ENCODE results near the gene NDRG3.

DNA sequence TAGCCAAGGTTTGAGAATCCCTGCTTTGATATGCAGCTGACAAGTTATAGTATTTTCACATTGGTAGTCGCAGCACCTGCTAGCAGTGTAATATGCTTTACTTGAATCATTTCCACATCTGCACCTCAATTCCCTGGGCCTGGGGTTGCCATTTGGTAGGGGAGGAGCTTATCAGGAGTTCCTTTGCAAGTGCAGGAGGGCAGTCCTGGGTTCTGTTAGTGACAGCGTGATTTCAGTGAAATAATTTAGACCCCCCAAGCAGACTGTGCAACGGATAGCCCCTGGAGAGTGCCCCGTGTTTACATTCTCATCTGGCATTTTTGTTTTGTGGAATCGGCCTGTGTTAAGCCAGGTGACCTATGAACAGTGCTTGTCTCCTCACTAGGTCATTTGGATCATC lies 134.3 kb downstream of the NDRG3 start:
- TF ChIP-seq, protein P1, sequence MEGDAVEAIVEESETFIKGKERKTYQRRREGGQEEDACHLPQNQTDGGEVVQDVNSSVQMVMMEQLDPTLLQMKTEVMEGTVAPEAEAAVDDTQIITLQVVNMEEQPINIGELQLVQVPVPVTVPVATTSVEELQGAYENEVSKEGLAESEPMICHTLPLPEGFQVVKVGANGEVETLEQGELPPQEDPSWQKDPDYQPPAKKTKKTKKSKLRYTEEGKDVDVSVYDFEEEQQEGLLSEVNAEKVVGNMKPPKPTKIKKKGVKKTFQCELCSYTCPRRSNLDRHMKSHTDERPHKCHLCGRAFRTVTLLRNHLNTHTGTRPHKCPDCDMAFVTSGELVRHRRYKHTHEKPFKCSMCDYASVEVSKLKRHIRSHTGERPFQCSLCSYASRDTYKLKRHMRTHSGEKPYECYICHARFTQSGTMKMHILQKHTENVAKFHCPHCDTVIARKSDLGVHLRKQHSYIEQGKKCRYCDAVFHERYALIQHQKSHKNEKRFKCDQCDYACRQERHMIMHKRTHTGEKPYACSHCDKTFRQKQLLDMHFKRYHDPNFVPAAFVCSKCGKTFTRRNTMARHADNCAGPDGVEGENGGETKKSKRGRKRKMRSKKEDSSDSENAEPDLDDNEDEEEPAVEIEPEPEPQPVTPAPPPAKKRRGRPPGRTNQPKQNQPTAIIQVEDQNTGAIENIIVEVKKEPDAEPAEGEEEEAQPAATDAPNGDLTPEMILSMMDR (conservative IDR thresholded peaks at IDR 0.05), result no peak
- no peak for TF ChIP-seq EZH2 (IDR thresholded peaks at IDR 0.05; ENCODE audit: low read depth)

All from PC-9 (cell line).